CD4-positive, alpha-beta T cell (primary cell): ENCODE data around the gene STARD7. TPM values are rescaled to one million over a fixed set of nuclear protein-coding genes. Genes with fewer than 3 reads are reported as not detected.

Experiments
- ATAC-seq: fragments of 200-7000 bp; cut with Tn5 transposase; one replicate; pipeline ENCODE4 v1.10.0; 2022; ENCODE audit warnings: mild to moderate bottlenecking; ENCODE audit not compliant: poor library complexity
- CTCF ChIA-PET: fragments of 350-600 bp; sonication (Branson Sonifier 250); formaldehyde crosslinking; loops from one replicate; lab custom pipeline; 2021; ENCODE audit warnings: antibody characterized with exemption, inconsistent platforms; lab: Charles Lee
- POLR2A ChIA-PET: fragments of 350-600 bp; sonication (Branson Sonifier 250); formaldehyde crosslinking; loops from one replicate; lab custom pipeline; 2021; ENCODE audit warnings: antibody characterized with exemption, inconsistent platforms; lab: Charles Lee
- DNase-seq, 14 experiments: peaks; one replicate each; pipeline ENCODE4 v3.0.0-alpha.2; 2013 to 2020; ENCODE audit warnings: mixed read lengths in 2 of 14
- H3K27ac ChIP-seq, 2 donors: one replicate each; pipeline versions ENCODE4 v1.5.1 to v1.7.0; 2013; ENCODE audit warnings: low read length in 2 of 2, low read depth in 1 of 2, mild to moderate bottlenecking in 1 of 2
- H3K27me3 ChIP-seq, 2 experiments: 1 replicate in 1 of 2; 2 replicates in 1 of 2; pipeline versions ENCODE4 v1.6.1 to v1.7.0; 2013; ENCODE audit warnings: low read length in 2 of 2, control low read depth in 1 of 2, mild to moderate bottlenecking in 1 of 2, moderate library complexity in 1 of 2; ENCODE audit not compliant: insufficient read depth in 2 of 2, control insufficient read depth in 1 of 2
- H3K36me3 ChIP-seq: one replicate; pipeline ENCODE4 v1.6.1; 2013; ENCODE audit warnings: low read length, control low read depth; ENCODE audit not compliant: insufficient read depth
- H3K4me1 ChIP-seq: one replicate; pipeline ENCODE4 v1.6.1; 2013; ENCODE audit warnings: low read length, control low read depth; ENCODE audit not compliant: insufficient read depth
- H3K4me3 ChIP-seq: one replicate; pipeline ENCODE4 v1.5.1; 2013; ENCODE audit warnings: mild to moderate bottlenecking, low read length, moderate library complexity
- H3K9me3 ChIP-seq, 2 experiments: 1 replicate in 1 of 2; 2 replicates in 1 of 2; pipeline versions ENCODE4 v1.6.1 to v1.7.0; 2013; ENCODE audit warnings: low read length in 2 of 2, mild to moderate bottlenecking in 2 of 2, control low read depth in 1 of 2, moderate library complexity in 1 of 2; ENCODE audit not compliant: control insufficient read depth in 1 of 2, insufficient read depth in 1 of 2
- H3K27ac Mint-ChIP-seq: one replicate; pipeline ENCODE4 v1.8.0; 2020; ENCODE audit warnings: mixed read lengths
- H3K27me3 Mint-ChIP-seq: one replicate; pipeline ENCODE4 v1.8.0; 2021; ENCODE audit warnings: mixed read lengths
- H3K36me3 Mint-ChIP-seq: one replicate; pipeline ENCODE4 v1.8.0; 2021; ENCODE audit warnings: low read depth, mixed read lengths
- H3K4me1 Mint-ChIP-seq: one replicate; pipeline ENCODE4 v1.8.0; 2021; ENCODE audit warnings: low read depth, mixed read lengths
- H3K4me3 Mint-ChIP-seq: one replicate; pipeline ENCODE4 v1.8.0; 2020; ENCODE audit warnings: mild to moderate bottlenecking, mixed read lengths
- H3K9me3 Mint-ChIP-seq: one replicate; pipeline ENCODE4 v1.8.0; 2020; ENCODE audit warnings: mixed read lengths
- CTCF ChIP-seq: fragments of 200-600 bp; IDR thresholded peaks from one replicate; pipeline ENCODE4 v1.8.0; 2022; ENCODE audit warnings: antibody characterized with exemption, mild to moderate bottlenecking
- intact Hi-C, 2 experiments: fragments of 100-400 bp; cut with DNase I in 1 of 2; cut with micrococcal nuclease in 1 of 2; formaldehyde crosslinking; loops; one replicate each; pipeline versions ENCODE4 v1.15.1 to v1.9.0; 2023 to 2025; cut with DNase I, micrococcal nuclease
- total RNA-seq, 174 experiments: library from RNA in 2 of 174; stranded (reverse) in 2 of 174; gene quantifications; one replicate each; pipeline ENCODE4 v1.2.3 and lab custom pipeline; 2021 to 2026

Gene STARD7
- total RNA-seq, 2 experiments from 2014 or later, result 57.4 to 58.6 TPM

GRCh38 chr2:96150791-96151594 is 57.6 kb downstream of the STARD7 start:
- no peak overlapping the region for H3K4me3 ChIP-seq
- Mint-ChIP-seq H3K4me1 (peaks cover 83% of the 10 kb centered on the region), H3K36me3 (peaks cover 11% of the 10 kb centered on the region), H3K27me3 (no peaks in the 10 kb centered on the region), H3K9me3 (no peaks in the 10 kb centered on the region), H3K27ac (peak overlapping the region; percentile 98), H3K4me3 (no peak overlapping the region)
- TF ChIP-seq CTCF, result no peak
- POLR2A ChIA-PET, result interaction anchor here (0.9 to 2.0 kb wide), 3 partner anchors 13 to 24 kb away, joined by 3 to 10 read pairs (median 3); partner anchors contain the start of gene ASTL
- ATAC-seq (no peak), DNase-seq (peak in 1 of 14 experiments; percentile 11)
- H3K27me3 ChIP-seq, result no peaks in the 10 kb centered on the region
- no peaks in the 10 kb centered on the region for H3K9me3 ChIP-seq
- CTCF ChIA-PET, result interaction anchor here (1.1 to 1.4 kb wide), 2 partner anchors 24 to 34 kb away, joined by 3 to 5 read pairs; no protein-coding TSS in a partner anchor
- no peak overlapping the region for H3K27ac ChIP-seq
- H3K4me1 ChIP-seq, result peaks cover 69% of the 10 kb centered on the region
- intact Hi-C loops, result no loop called here
- no peaks in the 10 kb centered on the region for H3K36me3 ChIP-seq

- peak in 1 of 14 experiments; percentile 10 for DNase-seq
- ChIA-PET CTCF (interaction anchor here (1.1 to 15.2 kb wide), 3 partner anchors 24 to 33 kb away, joined by 3 to 229 read pairs (median 5); no protein-coding TSS in a partner anchor), POLR2A (interaction anchor here (2.0 to 7.2 kb wide), 2 partner anchors 8 to 14 kb away, joined by 10 to 66 read pairs; no protein-coding TSS in a partner anchor)
- H3K9me3 ChIP-seq, result no peaks in the 10 kb centered on the region
- H3K4me3 ChIP-seq, result no peak overlapping the region
- no peaks in the 10 kb centered on the region for H3K27me3 ChIP-seq
- Mint-ChIP-seq H3K4me1 (peaks cover 83% of the 10 kb centered on the region), H3K36me3 (peaks cover 17% of the 10 kb centered on the region), H3K9me3 (no peaks in the 10 kb centered on the region), H3K4me3 (no peak overlapping the region), H3K27me3 (no peaks in the 10 kb centered on the region), H3K27ac (peak overlapping the region; percentile 98)
- no peak for TF ChIP-seq CTCF
- H3K27ac ChIP-seq, result peak overlapping the region in 1 of 2 donors; percentile 4
- ATAC-seq, result no peak
- no peaks in the 10 kb centered on the region for H3K36me3 ChIP-seq
- peaks cover 74% of the 10 kb centered on the region for H3K4me1 ChIP-seq
- intact Hi-C loops, result no loop called here
These were observed 58.5 kb downstream of the STARD7 start for GRCh38 chr2:96150007-96150640.
